ENCODE results near the gene HERC2.
"Not testable (repeated sequence)": the region's sequence is repeated elsewhere in the genome, so short reads cannot be mapped to it uniquely, and the experiment has no call there.

HERC2 gene

GRCh38 chr15:28281876-28282275 is 40.1 kb downstream of the HERC2 start:
- DNase-seq (ENCODE audit: low read depth): no peak

DNA sequence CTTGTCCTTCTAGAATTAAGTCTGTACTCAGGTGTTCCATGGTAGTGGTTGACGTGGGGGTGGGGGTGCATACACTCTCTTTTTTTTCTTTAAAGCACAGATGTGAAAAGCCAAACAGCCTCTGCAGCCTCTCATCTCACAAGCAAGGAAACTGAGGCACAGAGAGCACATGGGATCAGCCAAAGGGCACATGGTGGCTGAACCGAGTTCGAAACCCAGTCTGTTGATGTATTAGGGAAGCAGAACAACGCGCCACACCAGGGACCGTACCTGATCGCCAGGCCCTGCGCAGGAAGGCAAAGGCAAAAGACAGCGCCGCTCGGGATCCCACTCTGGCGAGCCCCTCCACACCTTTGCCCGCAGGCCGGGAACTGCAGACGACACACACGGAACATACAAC is 47.3 kb downstream of the HERC2 start:
- DNase-seq (ENCODE audit: low read depth): no peak

- no peak for DNase-seq (ENCODE audit: low read depth)
These were observed 47.9 kb downstream of the HERC2 start for GRCh38 chr15:28273873-28274610.

DNA sequence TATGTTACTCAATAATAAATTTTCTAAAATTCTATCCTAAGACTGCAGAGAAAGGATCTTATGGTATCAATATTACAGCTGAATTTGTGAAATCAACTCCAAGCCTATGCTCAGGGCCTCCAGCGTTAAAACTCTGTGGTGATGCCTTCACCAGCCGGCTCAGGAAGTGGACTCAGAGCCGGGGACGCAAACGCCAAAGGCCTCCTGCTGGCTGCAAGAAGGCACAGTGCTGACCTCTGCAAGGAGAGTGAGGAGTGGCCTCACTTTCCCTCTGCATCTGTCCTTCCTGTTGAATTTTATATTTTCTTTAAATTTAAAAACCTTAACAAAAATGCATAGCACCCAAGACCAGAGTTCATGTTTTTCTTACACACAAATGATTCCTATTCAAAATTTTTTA is 48.5 kb downstream of the HERC2 start:
- DNase-seq (ENCODE audit: low read depth): no peak

DNA sequence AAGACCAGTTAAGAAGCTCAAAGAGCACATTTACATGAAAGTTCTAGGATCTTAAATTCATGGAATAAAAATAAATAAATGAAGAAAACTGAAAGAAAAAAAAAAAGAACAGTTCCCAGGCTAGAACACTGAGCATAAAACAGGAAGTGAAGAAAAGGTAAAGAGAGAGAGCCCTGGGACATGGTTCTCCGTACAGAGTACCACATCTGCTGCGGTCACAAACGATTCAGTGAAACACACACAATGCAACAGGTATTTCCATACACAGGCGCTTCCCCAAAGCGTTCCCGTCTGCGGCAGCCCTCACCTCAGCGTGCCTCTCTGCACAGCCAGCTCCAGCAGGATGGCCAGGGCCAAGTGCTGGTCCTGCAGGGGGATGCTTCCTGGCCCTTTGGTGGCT is 49.4 kb downstream of the HERC2 start:
- no peak for DNase-seq (ENCODE audit: low read depth)

DNA sequence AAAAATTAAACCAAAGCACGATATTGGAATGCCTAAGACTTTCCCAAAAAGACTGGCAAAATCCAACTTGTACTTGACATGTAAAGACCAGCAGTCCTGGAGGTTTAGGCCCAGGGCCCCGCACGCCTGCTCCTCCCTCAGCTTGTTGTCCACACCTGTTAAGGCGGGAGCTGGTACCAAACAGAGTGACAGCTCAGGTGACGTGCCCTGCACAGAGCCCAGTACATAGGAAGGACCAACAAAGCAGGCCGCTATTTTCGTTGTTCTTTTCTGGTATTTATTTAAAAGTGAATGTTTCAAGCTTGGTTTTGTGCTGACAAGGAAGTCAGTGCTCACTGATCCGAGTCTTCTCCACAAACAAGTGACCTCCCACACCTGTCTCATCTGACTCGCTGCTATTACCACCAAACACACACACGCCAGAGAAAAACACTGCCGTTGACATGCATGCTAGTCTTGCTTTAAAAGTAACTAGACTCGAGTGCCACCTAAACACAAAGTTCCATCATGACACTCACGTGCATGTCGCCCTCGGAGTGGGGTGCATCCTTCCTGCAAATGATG is 50.2 kb downstream of the HERC2 start:
- no peak for DNase-seq (ENCODE audit: low read depth)

GRCh38 chr15:28269097-28269496 is 52.9 kb downstream of the HERC2 start:
- DNase-seq (ENCODE audit: low read depth): no peak

DNA sequence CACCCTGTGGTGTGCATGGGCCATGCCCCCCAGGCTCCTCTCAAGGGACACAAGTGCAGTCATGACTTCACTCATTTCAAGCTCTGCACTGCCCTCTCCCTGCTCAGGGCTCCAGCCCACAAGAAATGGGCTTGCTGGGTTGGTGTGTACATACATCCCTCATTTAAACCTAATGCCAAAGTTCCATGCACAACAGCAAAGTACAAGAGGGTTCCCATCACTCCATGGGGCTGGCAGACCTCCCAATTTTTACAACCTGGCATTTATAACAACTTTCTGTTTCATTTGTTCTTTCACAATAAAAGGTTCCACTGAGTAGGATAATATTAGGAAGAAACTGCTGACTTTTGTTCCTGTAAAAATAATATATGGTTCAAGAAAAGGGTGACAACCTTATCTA is 54.3 kb downstream of the HERC2 start:
- DNase-seq (ENCODE audit: low read depth): no peak

DNA sequence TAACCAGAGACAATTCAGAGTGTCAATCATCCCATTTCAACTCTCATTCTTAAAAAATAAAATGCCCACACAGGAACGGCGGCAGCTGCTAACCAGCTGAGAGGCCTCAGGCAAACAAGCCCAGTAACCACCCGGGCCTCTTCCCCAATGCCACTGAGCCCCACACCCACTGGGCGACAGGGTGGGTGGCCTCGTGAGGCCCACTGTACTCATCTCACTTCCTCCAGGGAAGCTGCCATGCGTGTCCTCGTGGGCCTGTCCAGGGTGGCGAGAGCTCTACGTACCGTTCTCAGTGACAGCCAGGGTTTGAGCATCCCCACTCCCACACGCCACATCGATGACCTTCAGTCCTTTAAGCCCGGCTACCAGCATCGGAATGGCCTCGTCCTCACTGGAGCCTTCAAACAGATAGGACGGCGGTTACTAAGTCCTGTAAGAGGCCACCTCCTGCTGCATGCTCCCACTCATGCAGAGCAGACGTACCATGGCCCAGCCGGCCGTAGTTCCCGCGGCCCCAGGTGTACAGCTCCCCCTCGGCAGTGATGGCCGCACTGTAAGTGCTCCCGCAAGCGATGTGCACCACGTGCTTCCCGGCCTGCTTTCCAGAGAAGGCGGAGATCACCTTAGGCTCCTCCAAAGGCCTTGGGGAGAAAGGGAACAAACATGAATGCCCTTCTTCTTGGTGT is 56.5 kb downstream of the HERC2 start:
- DNase-seq (ENCODE audit: low read depth): no peak

GRCh38 chr15:28264166-28264565 is 57.8 kb downstream of the HERC2 start:
- DNase-seq (ENCODE audit: low read depth): no peak

- DNase-seq (ENCODE audit: low read depth): no peak
These were observed 59.5 kb downstream of the HERC2 start for GRCh38 chr15:28262438-28262837.

DNA sequence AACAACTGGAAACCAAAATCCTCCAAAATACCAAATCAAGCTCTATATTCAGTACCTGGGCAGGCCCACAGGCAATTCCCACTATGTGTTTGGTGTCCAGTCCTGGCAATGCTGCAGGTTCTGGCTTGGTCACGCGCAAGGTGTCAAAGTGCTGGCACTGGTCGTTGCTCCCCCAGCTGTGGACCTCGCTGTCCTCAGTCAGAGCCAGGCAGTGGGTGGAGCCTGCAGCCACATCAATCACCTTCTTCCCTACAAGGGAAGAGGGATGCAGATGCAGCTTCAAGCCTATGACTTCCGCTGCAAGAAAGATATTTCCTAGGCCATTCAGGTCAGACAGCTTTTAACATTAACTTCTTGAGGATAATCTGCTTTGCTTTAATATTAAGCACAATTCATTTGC is 61.3 kb downstream of the HERC2 start:
- DNase-seq (ENCODE audit: low read depth): no peak

- DNase-seq (ENCODE audit: low read depth): no peak
These were observed 61.7 kb downstream of the HERC2 start for GRCh38 chr15:28260317-28260716.

DNA sequence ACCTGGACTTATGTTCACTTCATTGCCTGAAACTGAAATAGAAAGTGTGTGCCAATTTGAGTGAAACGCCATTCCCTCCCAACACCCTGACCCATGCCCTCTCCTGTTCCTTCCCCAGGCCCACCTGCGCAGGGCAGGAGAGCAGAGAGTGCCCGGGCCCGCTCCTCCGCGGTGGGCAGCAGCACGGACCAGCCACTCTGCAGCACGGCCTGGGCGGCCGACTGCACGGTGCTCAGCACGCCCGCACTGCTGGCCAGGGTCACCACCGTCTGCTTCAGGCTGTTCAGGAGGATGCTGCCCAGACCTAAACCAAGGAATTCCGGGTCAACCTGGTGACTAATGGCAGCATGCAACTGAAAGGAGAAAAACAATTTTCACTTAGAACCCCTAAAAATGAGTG is 66.0 kb downstream of the HERC2 start:
- no peak for DNase-seq (ENCODE audit: low read depth)

DNA sequence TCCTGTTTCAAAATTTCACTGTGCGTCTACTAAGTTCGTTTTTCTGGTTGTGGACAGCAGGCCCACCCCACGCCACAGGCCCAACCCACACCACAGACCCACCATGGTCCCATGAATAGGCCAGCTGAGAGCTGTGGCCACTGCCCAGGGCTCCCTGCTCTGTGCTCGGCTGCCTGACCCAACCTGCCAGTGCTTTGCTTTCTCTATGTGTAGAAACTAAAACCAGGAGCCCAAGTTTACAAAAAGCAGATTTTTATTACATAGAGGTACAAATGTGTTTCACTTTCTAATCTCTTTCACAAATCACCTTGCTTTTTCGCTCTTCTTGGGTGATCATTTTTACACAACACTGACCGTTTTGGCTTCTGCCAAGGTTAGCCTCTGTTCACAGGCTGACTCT is 69.1 kb downstream of the HERC2 start:
- no peak for DNase-seq (ENCODE audit: low read depth)

DNA sequence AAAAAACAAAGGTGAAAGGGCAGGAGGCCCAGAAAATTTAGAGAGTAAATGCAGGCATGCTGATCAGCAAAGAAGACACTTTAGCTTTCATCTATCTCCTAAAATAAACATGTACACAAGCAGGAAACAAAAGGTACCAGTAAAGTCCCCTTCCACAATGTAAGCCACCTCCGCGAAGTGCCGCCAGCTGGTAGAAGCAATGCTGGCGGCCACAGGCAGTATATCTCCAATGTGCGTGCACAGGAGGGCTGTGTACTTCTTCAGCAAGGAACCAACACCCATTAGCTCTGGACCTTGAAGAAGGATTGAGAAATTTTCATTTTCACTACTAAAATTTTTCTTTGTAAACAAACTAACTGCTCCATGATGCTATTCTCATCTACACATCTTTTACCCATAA is 75.4 kb downstream of the HERC2 start:
- no peak for DNase-seq (ENCODE audit: low read depth)

GRCh38 chr15:28243901-28244300 is 78.1 kb downstream of the HERC2 start:
- no peak for DNase-seq (ENCODE audit: low read depth)

GRCh38 chr15:28243399-28243798 is 78.6 kb downstream of the HERC2 start:
- no peak for DNase-seq (ENCODE audit: low read depth)

DNA sequence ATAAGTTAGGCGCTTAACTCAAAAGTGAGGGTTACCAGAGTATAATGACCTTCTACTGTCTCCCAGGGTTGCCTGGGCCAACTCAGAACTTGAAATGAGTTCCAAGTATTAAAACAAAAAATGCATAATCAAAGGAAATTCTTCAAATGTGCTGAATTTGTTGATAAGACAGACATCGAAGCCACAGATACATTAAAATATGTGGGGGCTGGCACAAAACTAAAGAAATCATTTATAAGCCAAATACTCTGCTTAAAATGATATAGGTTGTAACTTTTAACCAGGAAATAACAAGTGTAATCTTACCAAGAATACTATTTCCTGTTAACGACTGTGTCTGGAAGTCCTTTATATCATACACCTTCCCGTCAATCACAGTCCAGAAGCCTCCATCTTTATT is 83.7 kb downstream of the HERC2 start:
- not testable (repeated sequence) for DNase-seq (ENCODE audit: low read depth)

DNA sequence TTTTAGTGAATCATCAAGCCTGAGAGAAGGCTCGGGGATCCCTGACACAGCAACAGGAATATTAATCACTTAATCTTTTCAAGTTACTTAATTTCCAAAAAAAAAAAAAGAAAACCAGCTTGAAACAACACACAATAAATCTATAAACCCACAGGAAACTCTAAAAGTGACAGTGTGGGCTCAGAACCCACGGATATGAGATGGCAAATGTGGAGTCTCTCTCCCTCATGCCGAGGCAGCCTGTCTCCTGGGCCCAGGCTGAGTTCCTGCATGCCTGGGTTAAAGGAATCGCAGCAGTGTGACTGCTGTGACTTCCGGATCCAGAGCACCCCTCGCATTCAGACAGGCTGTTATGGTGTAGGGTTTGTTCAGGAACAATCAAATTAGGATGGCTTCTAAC is 90.2 kb downstream of the HERC2 start:
- DNase-seq (ENCODE audit: low read depth): not testable (repeated sequence)

DNA sequence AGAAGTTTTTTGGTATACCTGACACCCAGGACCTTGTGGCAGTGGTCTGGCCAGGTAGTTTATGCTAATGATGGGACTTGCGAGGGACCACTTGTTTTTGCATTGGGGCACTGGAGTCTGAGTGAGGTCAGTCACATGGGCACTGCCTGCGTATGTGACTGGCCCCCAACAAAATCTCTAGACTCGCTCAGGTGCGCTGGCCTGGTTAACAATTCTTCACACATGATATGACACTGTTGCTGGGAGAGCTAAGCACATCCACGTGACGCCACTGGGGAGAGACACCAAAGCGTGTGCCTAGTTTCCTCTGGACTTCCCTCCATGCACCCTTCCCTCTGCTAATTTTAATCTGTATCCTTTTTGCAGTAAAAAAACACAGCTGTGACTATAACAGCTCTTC is 90.6 kb downstream of the HERC2 start:
- not testable (repeated sequence) for DNase-seq (ENCODE audit: low read depth)

DNA sequence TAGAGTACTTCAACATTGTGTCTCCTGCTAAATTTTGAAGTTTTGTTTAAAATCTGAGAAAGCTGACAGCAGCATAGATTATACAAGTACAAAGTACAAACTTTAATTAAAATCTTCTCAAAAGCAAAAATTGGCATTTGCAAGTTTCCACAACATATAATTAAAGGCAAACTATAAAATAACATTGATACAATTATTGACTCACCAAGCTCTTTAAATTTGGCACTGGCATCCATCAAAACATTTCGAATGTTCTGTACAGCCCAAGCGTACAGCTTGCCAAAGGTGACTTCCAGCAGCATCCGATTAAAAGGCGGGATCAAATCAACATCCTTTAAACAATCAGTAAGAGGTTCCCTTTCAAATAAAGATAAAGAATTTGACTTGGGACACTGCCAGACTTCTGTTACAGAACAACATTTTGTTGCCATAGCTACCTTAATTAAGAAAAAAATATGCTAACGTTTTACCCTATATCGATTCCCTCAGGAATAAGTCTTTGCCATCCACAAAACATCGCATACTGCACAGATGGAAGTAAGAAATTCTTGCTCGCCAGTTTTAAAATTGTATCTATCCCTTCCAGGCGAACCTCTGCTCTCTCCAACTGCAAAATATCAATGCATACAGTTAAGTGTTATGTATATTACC is 92.9 kb downstream of the HERC2 start:
- not testable (repeated sequence) for DNase-seq (ENCODE audit: low read depth)

DNA sequence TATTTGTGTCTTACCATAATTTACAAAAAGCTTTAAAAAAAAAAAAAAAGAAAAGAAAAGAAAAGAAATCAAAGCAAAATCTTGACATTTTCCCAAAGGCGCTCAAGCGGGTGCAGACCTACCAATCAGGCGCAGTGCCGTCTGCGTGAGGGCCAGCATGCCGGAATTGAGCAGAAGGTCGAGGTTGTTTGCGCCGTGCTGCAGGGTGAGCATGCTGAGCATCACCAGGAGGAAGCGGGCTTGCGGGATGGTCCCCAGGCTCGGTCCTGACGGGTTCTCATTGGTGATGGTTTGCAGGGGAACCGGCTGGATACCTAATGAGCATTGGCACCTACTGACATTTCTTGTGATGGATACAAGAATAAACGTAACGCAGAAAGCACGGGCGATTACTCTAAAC is 93.9 kb downstream of the HERC2 start:
- DNase-seq (ENCODE audit: low read depth): no peak

All from activated T-helper 9 cell treated with anti-CD3 and anti-CD28 coated beads, Interleukin-2, amount 50 U/mL, for 16 hours (primary cell).